Progenitor cell of endocrine pancreas (in vitro differentiated cells): ENCODE data around the gene HOXA11. TPM values are rescaled to one million over a fixed set of nuclear protein-coding genes. Genes with fewer than 3 reads are reported as not detected.

Source experiments
- DNase-seq: peaks from one replicate; pipeline ENCODE4 v3.0.0; 2021; ENCODE audit warnings: low spot score; ENCODE audit not compliant: unreplicated experiment
- H3K27ac Mint-ChIP-seq: 2 replicates; pipeline ENCODE4 v1.8.0; 2021; ENCODE audit warnings: mild to moderate bottlenecking, moderate library complexity, mixed read lengths
- H3K27me3 Mint-ChIP-seq: 2 replicates; pipeline ENCODE4 v1.8.0; 2021; ENCODE audit warnings: mixed read lengths
- H3K36me3 Mint-ChIP-seq: 2 replicates; pipeline ENCODE4 v1.8.0; 2022; ENCODE audit warnings: mixed read lengths; ENCODE audit not compliant: insufficient read depth
- H3K4me1 Mint-ChIP-seq: 2 replicates; pipeline ENCODE4 v1.8.0; 2021; ENCODE audit warnings: low read depth, mixed read lengths
- H3K4me3 Mint-ChIP-seq: 2 replicates; pipeline ENCODE4 v1.8.0; 2021; ENCODE audit warnings: low read depth, mild to moderate bottlenecking, moderate library complexity, mixed read lengths
- H3K9me3 Mint-ChIP-seq: 2 replicates; pipeline ENCODE4 v1.8.0; 2021; ENCODE audit warnings: low read depth, mixed read lengths
- CTCF ChIP-seq: fragments of 200-600 bp; sonication (generic); IDR thresholded peaks from one replicate; pipeline ENCODE4 v1.5.0; 2021; ENCODE audit warnings: antibody characterized with exemption, mild to moderate bottlenecking; ENCODE audit not compliant: unreplicated experiment
- total RNA-seq: library from RNA; stranded (reverse); gene quantifications from 2 replicates; pipeline ENCODE4 v1.2.1, GENCODE V29; 2021

The HOXA11 gene
- total RNA-seq, 1 donor from 2014 or later = not detected

GRCh38 chr7:27182861-27183681, 2.0 kb downstream of the HOXA11 start:
- no peak overlapping the region for H3K27ac Mint-ChIP-seq
- no peak for DNase-seq
- H3K4me3 Mint-ChIP-seq = no peak overlapping the region
- H3K27me3 Mint-ChIP-seq = peaks cover 99% of the 10 kb centered on the region
- peaks cover 9% of the 10 kb centered on the region for H3K4me1 Mint-ChIP-seq
- no peaks in the 10 kb centered on the region for H3K36me3 Mint-ChIP-seq
- TF ChIP-seq CTCF = no peak
- no peaks in the 10 kb centered on the region for H3K9me3 Mint-ChIP-seq

- Mint-ChIP-seq H3K4me3 (no peak overlapping the region), H3K9me3 (no peaks in the 10 kb centered on the region), H3K27ac (no peak overlapping the region), H3K4me1 (peaks cover 9% of the 10 kb centered on the region), H3K27me3 (peaks cover 99% of the 10 kb centered on the region), H3K36me3 (no peaks in the 10 kb centered on the region)
- no peak for DNase-seq
- TF ChIP-seq CTCF = no peak
Measured at GRCh38 chr7:27182285-27182841, 2.7 kb downstream of the HOXA11 start.

GRCh38 chr7:27181795-27182275, 3.2 kb downstream of the HOXA11 start:
- DNase-seq = no peak
- no peaks in the 10 kb centered on the region for H3K9me3 Mint-ChIP-seq
- H3K36me3 Mint-ChIP-seq = no peaks in the 10 kb centered on the region
- peaks cover 99% of the 10 kb centered on the region for H3K27me3 Mint-ChIP-seq
- no peak overlapping the region for H3K27ac Mint-ChIP-seq
- no peak for TF ChIP-seq CTCF
- peaks cover 9% of the 10 kb centered on the region for H3K4me1 Mint-ChIP-seq
- H3K4me3 Mint-ChIP-seq = no peak overlapping the region

GRCh38 chr7:27180431-27181420, 4.3 kb downstream of the HOXA11 start:
- Mint-ChIP-seq H3K27ac (no peak overlapping the region), H3K4me1 (peaks cover 7% of the 10 kb centered on the region), H3K4me3 (peak overlapping the region; percentile 21), H3K9me3 (no peaks in the 10 kb centered on the region), H3K27me3 (peaks cover 99% of the 10 kb centered on the region), H3K36me3 (no peaks in the 10 kb centered on the region)
- no peak for DNase-seq
- TF ChIP-seq CTCF = no peak
